ENCODE measurements around the gene TUBB4B. TPM values are rescaled to one million over a fixed set of nuclear protein-coding genes. Genes with fewer than 3 reads are reported as not detected.

Gene TUBB4B
- total and polyA plus RNA-seq, 7 donors = 141 to 505 (median 196) TPM

DNA sequence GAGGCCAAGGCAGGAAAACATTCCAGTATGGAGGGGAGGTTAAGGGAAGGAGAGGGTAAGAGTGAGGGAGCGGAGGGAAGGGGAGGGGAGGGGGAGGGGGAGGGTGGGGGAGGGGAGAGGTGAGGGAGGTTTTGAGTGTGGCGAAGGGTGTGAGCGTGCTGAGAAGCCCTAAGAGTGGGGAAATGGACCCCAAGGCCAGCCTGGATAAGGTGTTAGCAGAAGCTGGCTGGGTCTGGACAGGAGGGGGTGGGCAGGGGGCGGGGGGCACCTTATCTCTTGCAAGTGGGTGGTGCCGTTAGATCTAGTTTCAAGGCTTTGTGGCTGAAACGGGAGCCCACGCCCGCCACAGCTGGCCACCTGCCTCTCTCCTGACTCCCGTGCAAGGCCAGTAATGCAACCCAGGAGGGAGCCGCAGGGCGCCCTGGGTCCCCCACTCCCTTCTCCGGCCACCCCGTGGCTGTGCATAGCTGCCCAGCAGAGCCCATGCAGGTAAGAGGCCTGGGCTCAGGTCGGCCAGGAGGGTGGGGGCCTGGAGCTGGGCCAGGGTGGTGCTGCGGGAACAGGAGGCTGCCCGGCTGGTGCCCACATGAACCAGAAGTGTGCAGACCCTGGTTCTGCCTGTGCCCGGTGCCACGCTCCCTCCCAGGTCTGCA lies 13.1 kb upstream of the TUBB4B start:
- TF ChIP-seq POLR2AphosphoS5 (IDR thresholded peaks at IDR 0.05) (no peak), CTCF (IDR thresholded peaks at IDR 0.05) (no peak), POLR2A (IDR thresholded peaks at IDR 0.05) (no peak), EP300 (IDR thresholded peaks at IDR 0.05) (no peak)
- Histone ChIP-seq H3K27ac (no peak overlapping the region), H3K9me3 (no peaks in the 10 kb centered on the region), H3K36me3 (no peaks in the 10 kb centered on the region), H3K4me3 (no peak overlapping the region), H3K4me1 (peaks cover 0 to 14% (median 7%) of the 10 kb centered on the region in 4 donors), H3K27me3 (peaks cover 31 to 51% (median 50%) of the 10 kb centered on the region in 3 donors)
- DNase-seq = no peak
- intact Hi-C loops (cut with DNase I) = no loop called here
- WGBS, 2 donors = 16 to 43% methylated on average over 18 of the region's 18 CpGs

DNA sequence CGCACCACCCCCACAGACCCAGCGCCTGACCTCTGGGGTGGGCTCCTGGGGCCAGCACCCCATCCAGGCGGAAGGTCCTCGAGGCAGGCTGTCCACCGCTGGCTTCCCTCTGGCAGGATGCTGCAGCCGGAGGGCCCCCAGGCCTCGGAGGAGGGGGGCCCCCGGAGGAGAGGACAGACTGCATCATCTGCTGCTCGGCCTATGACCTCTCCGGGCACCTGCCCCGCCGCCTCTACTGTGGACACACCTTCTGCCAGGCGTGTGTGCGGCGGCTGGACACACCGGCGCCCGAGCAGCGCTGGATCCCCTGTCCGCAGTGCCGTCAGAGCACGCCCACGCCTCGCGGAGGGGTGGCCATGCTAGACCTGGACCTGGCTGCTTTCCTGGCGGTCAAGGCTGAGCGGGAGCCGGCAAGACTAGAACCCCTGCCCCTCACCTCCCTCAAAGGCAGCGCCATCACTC lies 12.6 kb upstream of the TUBB4B start:
- Histone ChIP-seq H3K4me3 (no peak overlapping the region), H3K27me3 (peaks cover 31 to 57% (median 54%) of the 10 kb centered on the region in 3 donors), H3K27ac (no peak overlapping the region), H3K36me3 (no peaks in the 10 kb centered on the region), H3K9me3 (no peaks in the 10 kb centered on the region), H3K4me1 (peaks cover 0 to 13% (median 6%) of the 10 kb centered on the region in 4 donors)
- intact Hi-C loops (cut with DNase I) = no loop called here
- TF ChIP-seq EP300 (IDR thresholded peaks at IDR 0.05) = no peak
- no peak for TF ChIP-seq CTCF (IDR thresholded peaks at IDR 0.05)
- no peak for TF ChIP-seq POLR2A (IDR thresholded peaks at IDR 0.05)
- TF ChIP-seq POLR2AphosphoS5 (IDR thresholded peaks at IDR 0.05) = no peak
- 23 to 60% methylated on average over 29 of the region's 29 CpGs for WGBS, 2 donors
- DNase-seq = no peak

GRCh38 chr9:137228968-137229896 lies 11.9 kb upstream of the TUBB4B start:
- intact Hi-C loops (cut with DNase I) = no loop called here
- no peak overlapping the region for H3K4me3 ChIP-seq
- WGBS, 2 donors = 55 to 73% methylated on average over 27 of the region's 27 CpGs
- H3K27me3 ChIP-seq = peaks cover 35 to 64% (median 61%) of the 10 kb centered on the region in 3 donors
- no peak for TF ChIP-seq POLR2A (IDR thresholded peaks at IDR 0.05)
- no peak for TF ChIP-seq EP300 (IDR thresholded peaks at IDR 0.05)
- no peak for TF ChIP-seq POLR2AphosphoS5 (IDR thresholded peaks at IDR 0.05)
- TF ChIP-seq CTCF (IDR thresholded peaks at IDR 0.05) = no peak
- no peaks in the 10 kb centered on the region for H3K9me3 ChIP-seq
- peaks cover 0 to 6% (median under 1%) of the 10 kb centered on the region in 4 donors for H3K4me1 ChIP-seq
- H3K27ac ChIP-seq = no peak overlapping the region
- no peaks in the 10 kb centered on the region for H3K36me3 ChIP-seq
- DNase-seq = no peak

- WGBS, 2 donors = 14 to 51% methylated on average over 31 of the region's 31 CpGs
- Histone ChIP-seq H3K27me3 (peaks cover 35 to 71% (median 66%) of the 10 kb centered on the region in 3 donors), H3K27ac (no peak overlapping the region), H3K36me3 (no peaks in the 10 kb centered on the region), H3K4me1 (peaks cover 0 to 5% (median 0%) of the 10 kb centered on the region in 4 donors), H3K9me3 (no peaks in the 10 kb centered on the region), H3K4me3 (no peak overlapping the region)
- TF ChIP-seq CTCF (IDR thresholded peaks at IDR 0.05) (no peak), POLR2AphosphoS5 (IDR thresholded peaks at IDR 0.05) (no peak), POLR2A (IDR thresholded peaks at IDR 0.05) (no peak), EP300 (IDR thresholded peaks at IDR 0.05) (no peak)
- intact Hi-C loops (cut with DNase I) = no loop called here
- no peak for DNase-seq
Observed at GRCh38 chr9:137229903-137230704, 11.0 kb upstream of the TUBB4B start.
